PC-9 (cell line): ENCODE data around the gene ANKRD33B.
"Not testable (repeated sequence)": the region's sequence is repeated elsewhere in the genome, so short reads cannot be mapped to it uniquely, and the experiment has no call there.

Experiments used
- EZH2 ChIP-seq: fragments of 200-600 bp; sonication (generic); IDR thresholded peaks from 2 replicates; pipeline ENCODE4 v1.8.0; 2017; ENCODE audit warnings: antibody characterized with exemption, low read depth
- TF ChIP-seq, protein P1 (sequence below): fragments of 200-600 bp; sonication (generic); conservative IDR thresholded peaks from 2 replicates; pipeline ENCODE4 v1.6.1; 2017; ENCODE audit warnings: mixed run types, antibody characterized with exemption, mild to moderate bottlenecking, moderate library complexity

DNA sequence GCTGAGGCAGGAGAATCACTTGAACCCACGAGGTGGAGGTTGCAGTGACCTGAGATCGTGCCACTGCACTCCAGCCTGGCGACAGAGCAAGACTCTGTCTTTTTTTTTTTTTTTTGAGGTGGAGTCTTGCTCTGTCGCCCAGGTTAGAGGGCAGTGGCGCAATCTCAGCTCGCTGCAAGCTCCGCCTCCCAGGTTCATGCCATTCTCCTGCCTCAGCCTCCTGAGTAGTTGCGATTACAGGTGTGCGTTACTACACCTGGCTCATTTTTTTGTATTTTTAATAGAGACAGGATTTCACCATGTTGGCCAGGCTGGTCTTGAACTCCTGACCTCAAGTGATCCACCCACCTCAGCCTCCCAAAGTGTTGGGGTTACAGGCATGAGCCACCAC lies 42.8 kb downstream of the ANKRD33B start:
- TF ChIP-seq, protein P1, sequence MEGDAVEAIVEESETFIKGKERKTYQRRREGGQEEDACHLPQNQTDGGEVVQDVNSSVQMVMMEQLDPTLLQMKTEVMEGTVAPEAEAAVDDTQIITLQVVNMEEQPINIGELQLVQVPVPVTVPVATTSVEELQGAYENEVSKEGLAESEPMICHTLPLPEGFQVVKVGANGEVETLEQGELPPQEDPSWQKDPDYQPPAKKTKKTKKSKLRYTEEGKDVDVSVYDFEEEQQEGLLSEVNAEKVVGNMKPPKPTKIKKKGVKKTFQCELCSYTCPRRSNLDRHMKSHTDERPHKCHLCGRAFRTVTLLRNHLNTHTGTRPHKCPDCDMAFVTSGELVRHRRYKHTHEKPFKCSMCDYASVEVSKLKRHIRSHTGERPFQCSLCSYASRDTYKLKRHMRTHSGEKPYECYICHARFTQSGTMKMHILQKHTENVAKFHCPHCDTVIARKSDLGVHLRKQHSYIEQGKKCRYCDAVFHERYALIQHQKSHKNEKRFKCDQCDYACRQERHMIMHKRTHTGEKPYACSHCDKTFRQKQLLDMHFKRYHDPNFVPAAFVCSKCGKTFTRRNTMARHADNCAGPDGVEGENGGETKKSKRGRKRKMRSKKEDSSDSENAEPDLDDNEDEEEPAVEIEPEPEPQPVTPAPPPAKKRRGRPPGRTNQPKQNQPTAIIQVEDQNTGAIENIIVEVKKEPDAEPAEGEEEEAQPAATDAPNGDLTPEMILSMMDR: not testable (repeated sequence)
- TF ChIP-seq EZH2: not testable (repeated sequence)
